ENCODE measurements around the gene LRP2.

LRP2 gene

DNA sequence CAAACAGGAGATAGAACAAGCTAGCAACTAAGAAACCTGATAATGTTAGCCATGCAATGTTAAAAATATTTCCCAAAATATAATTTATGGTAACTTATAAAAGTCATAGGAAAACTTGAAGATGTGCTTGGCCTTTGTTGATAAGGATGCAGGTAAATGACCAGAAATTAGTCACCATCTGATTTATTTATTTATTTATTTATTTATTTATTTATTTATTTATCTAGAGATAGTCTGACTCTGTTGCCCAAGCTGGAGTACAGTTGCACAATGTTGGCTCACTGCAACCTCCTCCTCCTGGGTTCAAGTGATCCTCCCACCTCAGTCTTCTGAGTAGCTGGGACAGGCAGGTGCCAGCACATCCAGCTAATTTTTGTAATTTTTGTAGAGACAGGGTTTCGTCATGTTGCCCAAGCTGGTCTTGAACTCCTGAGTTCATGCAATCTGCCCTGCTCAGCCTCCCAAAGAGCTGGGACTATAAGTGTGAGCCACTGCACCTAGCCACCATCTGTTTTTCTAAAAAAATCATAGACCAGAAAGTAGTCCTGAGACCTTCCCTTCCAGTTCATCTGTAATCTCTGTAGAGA lies 183.4 kb downstream of the LRP2 start (continued):
- TF ChIP-seq, protein P1, sequence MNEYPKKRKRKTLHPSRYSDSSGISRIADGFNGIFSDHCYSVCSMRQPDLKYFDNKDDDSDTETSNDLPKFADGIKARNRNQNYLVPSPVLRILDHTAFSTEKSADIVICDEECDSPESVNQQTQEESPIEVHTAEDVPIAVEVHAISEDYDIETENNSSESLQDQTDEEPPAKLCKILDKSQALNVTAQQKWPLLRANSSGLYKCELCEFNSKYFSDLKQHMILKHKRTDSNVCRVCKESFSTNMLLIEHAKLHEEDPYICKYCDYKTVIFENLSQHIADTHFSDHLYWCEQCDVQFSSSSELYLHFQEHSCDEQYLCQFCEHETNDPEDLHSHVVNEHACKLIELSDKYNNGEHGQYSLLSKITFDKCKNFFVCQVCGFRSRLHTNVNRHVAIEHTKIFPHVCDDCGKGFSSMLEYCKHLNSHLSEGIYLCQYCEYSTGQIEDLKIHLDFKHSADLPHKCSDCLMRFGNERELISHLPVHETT (tag by site-specific recombination; IDR thresholded peaks at IDR 0.05), result no peak
- TF ChIP-seq ZNF530 (tag by site-specific recombination; IDR thresholded peaks at IDR 0.05; ENCODE audit: low read depth) (no peak), ZNF548 (tag by site-specific recombination; IDR thresholded peaks at IDR 0.05) (no peak), ZNF768 (tag by site-specific recombination; IDR thresholded peaks at IDR 0.05) (no peak), ZNF549 (tag by site-specific recombination; IDR thresholded peaks at IDR 0.05) (no peak), ZNF24 (tag by site-specific recombination; IDR thresholded peaks at IDR 0.05) (no peak), ZNF561 (tag by site-specific recombination; IDR thresholded peaks at IDR 0.05; ENCODE audit: borderline replicate concordance) (no peak), HOXC10 (CRISPR knock-in tag; IDR thresholded peaks at IDR 0.05) (no peak), ZNF157 (tag by site-specific recombination; IDR thresholded peaks at IDR 0.05) (no peak), ZNF202 (tag by site-specific recombination; IDR thresholded peaks at IDR 0.05; ENCODE audit: borderline replicate concordance) (0 out of 2 replicates have a peak, but pooled peaks have one; percentile 16), TRIM28 (IDR thresholded peaks at IDR 0.05; ENCODE audit: borderline replicate concordance, low read length) (no peak), YY1 (tag by site-specific recombination; IDR thresholded peaks at IDR 0.05) (no peak), ZNF747 (tag by site-specific recombination; IDR thresholded peaks at IDR 0.05) (no peak), ZNF433 (tag by site-specific recombination; IDR thresholded peaks at IDR 0.05; ENCODE audit: low read depth) (no peak), ZNF221 (tag by site-specific recombination; IDR thresholded peaks at IDR 0.05; ENCODE audit: borderline replicate concordance) (no peak), ZNF776 (tag by site-specific recombination; IDR thresholded peaks at IDR 0.05; ENCODE audit: borderline replicate concordance) (no peak), ZNF660 (tag by site-specific recombination; IDR thresholded peaks at IDR 0.05) (no peak), ZNF248 (tag by site-specific recombination; IDR thresholded peaks at IDR 0.05) (no peak), ZNF670 (tag by site-specific recombination; IDR thresholded peaks at IDR 0.05; ENCODE audit: low read depth) (no peak), KLF16 (tag by site-specific recombination; IDR thresholded peaks at IDR 0.05) (no peak), ZNF473 (tag by site-specific recombination; IDR thresholded peaks at IDR 0.05) (no peak), ZNF341 (tag by site-specific recombination; IDR thresholded peaks at IDR 0.05; ENCODE audit: low read depth) (no peak), ZIC2 (tag by site-specific recombination; IDR thresholded peaks at IDR 0.05) (no peak), SALL2 (tag by site-specific recombination; IDR thresholded peaks at IDR 0.05; ENCODE audit: borderline replicate concordance) (no peak), ZNF324 (tag by site-specific recombination; IDR thresholded peaks at IDR 0.05) (no peak), ZNF155 (tag by site-specific recombination; IDR thresholded peaks at IDR 0.05) (no peak), ZNF677 (tag by site-specific recombination; IDR thresholded peaks at IDR 0.05) (no peak), ZNF791 (tag by site-specific recombination; IDR thresholded peaks at IDR 0.05) (no peak), OVOL3 (tag by site-specific recombination; IDR thresholded peaks at IDR 0.05) (no peak), ZNF585B (tag by site-specific recombination; IDR thresholded peaks at IDR 0.05) (no peak), MZF1 (tag by site-specific recombination; IDR thresholded peaks at IDR 0.05; ENCODE audit: borderline replicate concordance) (no peak), SCRT2 (tag by site-specific recombination; IDR thresholded peaks at IDR 0.05) (no peak), REST (tag by site-specific recombination; IDR thresholded peaks at IDR 0.05) (peak; percentile 32; the same call in 1 of the 2 replicates), ZNF23 (tag by site-specific recombination; IDR thresholded peaks at IDR 0.05; ENCODE audit: borderline replicate concordance) (no peak), ZSCAN23 (tag by site-specific recombination; IDR thresholded peaks at IDR 0.05) (no peak)
- TF ChIP-seq, protein P2, sequence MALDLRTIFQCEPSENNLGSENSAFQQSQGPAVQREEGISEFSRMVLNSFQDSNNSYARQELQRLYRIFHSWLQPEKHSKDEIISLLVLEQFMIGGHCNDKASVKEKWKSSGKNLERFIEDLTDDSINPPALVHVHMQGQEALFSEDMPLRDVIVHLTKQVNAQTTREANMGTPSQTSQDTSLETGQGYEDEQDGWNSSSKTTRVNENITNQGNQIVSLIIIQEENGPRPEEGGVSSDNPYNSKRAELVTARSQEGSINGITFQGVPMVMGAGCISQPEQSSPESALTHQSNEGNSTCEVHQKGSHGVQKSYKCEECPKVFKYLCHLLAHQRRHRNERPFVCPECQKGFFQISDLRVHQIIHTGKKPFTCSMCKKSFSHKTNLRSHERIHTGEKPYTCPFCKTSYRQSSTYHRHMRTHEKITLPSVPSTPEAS (tag by site-specific recombination; IDR thresholded peaks at IDR 0.05), result no peak
- TF ChIP-seq, protein P3, sequence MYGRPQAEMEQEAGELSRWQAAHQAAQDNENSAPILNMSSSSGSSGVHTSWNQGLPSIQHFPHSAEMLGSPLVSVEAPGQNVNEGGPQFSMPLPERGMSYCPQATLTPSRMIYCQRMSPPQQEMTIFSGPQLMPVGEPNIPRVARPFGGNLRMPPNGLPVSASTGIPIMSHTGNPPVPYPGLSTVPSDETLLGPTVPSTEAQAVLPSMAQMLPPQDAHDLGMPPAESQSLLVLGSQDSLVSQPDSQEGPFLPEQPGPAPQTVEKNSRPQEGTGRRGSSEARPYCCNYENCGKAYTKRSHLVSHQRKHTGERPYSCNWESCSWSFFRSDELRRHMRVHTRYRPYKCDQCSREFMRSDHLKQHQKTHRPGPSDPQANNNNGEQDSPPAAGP (tag by site-specific recombination; IDR thresholded peaks at IDR 0.05), result no peak

Data from HEK293 (cell line).